Neural cell (in vitro differentiated cells): Measurements from ENCODE around the gene CXCL10. TPM values are rescaled to one million over a fixed set of nuclear protein-coding genes. Genes with fewer than 3 reads are reported as not detected.

Experiments
- polyA plus RNA-seq: library from polyadenylated mRNA; depleted of rRNA; stranded (reverse); fragments of >200 nt; gene quantifications from 2 replicates; pipeline ENCODE4 v1.2.3, GENCODE V29; 2014

The CXCL10 gene
- polyA plus RNA-seq, 1 donor from 2014 or later = not detected

Other genes with a start within 250 kb of the CXCL10 start
- gene PPEF2, start 121.0 kb downstream of the CXCL10 start, polyA plus RNA-seq = 0.28 TPM in 1 of 2 replicates, not detected in the other
- 7.3 and 11.9 TPM in 2 replicates for gene NAAA, start 82.5 kb downstream of the CXCL10 start, polyA plus RNA-seq
- 19.1 and 22.6 TPM in 2 replicates for gene SDAD1, start 32.6 kb downstream of the CXCL10 start, polyA plus RNA-seq
- gene CXCL9, start 16.0 kb downstream of the CXCL10 start, polyA plus RNA-seq = not detected in 2 replicates
- 0.18 and 0.33 TPM in 2 replicates for gene CXCL11, start 12.6 kb upstream of the CXCL10 start, polyA plus RNA-seq
- gene ART3, start 51.2 kb upstream of the CXCL10 start, polyA plus RNA-seq = 0.25 TPM in 1 of 2 replicates, not detected in the other
- gene NUP54, start 124.9 kb upstream of the CXCL10 start, polyA plus RNA-seq = 103 and 123 TPM in 2 replicates
- 235 and 256 TPM in 2 replicates for gene SCARB2, start 190.3 kb upstream of the CXCL10 start, polyA plus RNA-seq
- gene FAM47E, start 228.2 kb upstream of the CXCL10 start, polyA plus RNA-seq = 2.9 and 3.7 TPM in 2 replicates